ENCODE data around the gene DEPP1. TPM values are rescaled to one million over a fixed set of nuclear protein-coding genes. Genes with fewer than 3 reads are reported as not detected.

DEPP1 gene
- total and polyA plus RNA-seq, 2 of the 13 experiments (the other 11 are each of a cell fraction or from before 2014, with no cell fraction given) = 14.8 to 270 TPM

- TF ChIP-seq ZNF513 (CRISPR knock-in tag; conservative IDR thresholded peaks at IDR 0.05) = 0 out of 2 replicates have a peak, but pooled peaks have one; percentile 31
- 0 out of 2 replicates have a peak, but pooled peaks have one; percentile 12 for TF ChIP-seq ZNF878 (CRISPR knock-in tag; IDR thresholded peaks at IDR 0.05)
- no peak for TF ChIP-seq WIZ (CRISPR knock-in tag; IDR thresholded peaks at IDR 0.05)
- no peak for TF ChIP-seq RFX5 (IDR thresholded peaks at IDR 0.05; ENCODE audit: low read depth, low read length)
- peak; percentile 64; the same call in 1 of the 2 replicates for TF ChIP-seq ZNF772 (CRISPR knock-in tag; IDR thresholded peaks at IDR 0.05)
- no peak for TF ChIP-seq TAF15 (IDR thresholded peaks at IDR 0.05; ENCODE audit: low read depth, low read length, poor library complexity, severe bottlenecking)
- 0 out of 2 replicates have a peak, but pooled peaks have one; percentile 41 for TF ChIP-seq CHD2 (IDR thresholded peaks at IDR 0.05; ENCODE audit: low read depth, low read length)
- no peak for TF ChIP-seq HNRNPUL1 (IDR thresholded peaks at IDR 0.05; ENCODE audit: low read depth, low read length)
- no peak for TF ChIP-seq MAFG (CRISPR knock-in tag; IDR thresholded peaks at IDR 0.05)
- TF ChIP-seq ZNF644 (CRISPR knock-in tag; IDR thresholded peaks at IDR 0.05; ENCODE audit: low read depth) = no peak
- no peak for TF ChIP-seq ZNF10 (CRISPR knock-in tag; IDR thresholded peaks at IDR 0.05; ENCODE audit: borderline replicate concordance, low read depth)
- TF ChIP-seq FOXP4 (CRISPR knock-in tag; IDR thresholded peaks at IDR 0.05) = no peak
- no peak for TF ChIP-seq ZNF549 (CRISPR knock-in tag; IDR thresholded peaks at IDR 0.05)
- 0 out of 2 replicates have a peak, but pooled peaks have one; percentile 22 for TF ChIP-seq SP4 (CRISPR knock-in tag; IDR thresholded peaks at IDR 0.05)
- no peak for TF ChIP-seq ZNF451 (CRISPR knock-in tag; IDR thresholded peaks at IDR 0.05)
- TF ChIP-seq ZFX (CRISPR knock-in tag; IDR thresholded peaks at IDR 0.05; ENCODE audit: low read depth) = peak; percentile 43; the same call in 1 of the 2 replicates
- TF ChIP-seq E2F5 (CRISPR knock-in tag; conservative IDR thresholded peaks at IDR 0.05) = no peak
- TF ChIP-seq TRIM22 (IDR thresholded peaks at IDR 0.05) = no peak
- TF ChIP-seq STAG1 (CRISPR knock-in tag; IDR thresholded peaks at IDR 0.05) = peak; percentile 78
- TF ChIP-seq ZNF367 (CRISPR knock-in tag; IDR thresholded peaks at IDR 0.05; ENCODE audit: borderline replicate concordance) = no peak
- peak; percentile 71; the same call in 1 of the 2 replicates for TF ChIP-seq ZFP91 (CRISPR knock-in tag; IDR thresholded peaks at IDR 0.05; ENCODE audit: borderline replicate concordance)
- TF ChIP-seq SALL1 (CRISPR knock-in tag; IDR thresholded peaks at IDR 0.05) = peak; percentile 72
- TF ChIP-seq SUZ12 (IDR thresholded peaks at IDR 0.05; ENCODE audit: low read depth, low read length) = no peak
Observed at GRCh38 chr10:44974628-44975430, 3.8 kb downstream of the DEPP1 start (continued).
